ENCODE results near the gene NSD2.
"Not testable (repeated sequence)": the region's sequence is repeated elsewhere in the genome, so short reads cannot be mapped to it uniquely, and the experiment has no call there.

- TF ChIP-seq CTCF (IDR thresholded peaks at IDR 0.05); ZFX (IDR thresholded peaks at IDR 0.05; ENCODE audit: borderline replicate concordance): not testable (repeated sequence)
These were observed 40.1 kb downstream of the NSD2 start for GRCh38 chr4:1911316-1911715.
